HEK293 (cell line): Measurements from ENCODE around the gene IGF2BP1.

Experiments
- CTCF ChIA-PET: fragments of 350-600 bp; formaldehyde crosslinking; extraction: SDS; loops from one replicate; lab custom pipeline; 2021; ENCODE audit warnings: antibody characterized with exemption; lab: Yijun Ruan, JAX
- POLR2A ChIA-PET: fragments of 300-600 bp; formaldehyde crosslinking; extraction: SDS; loops from one replicate; lab custom pipeline; 2020; ENCODE audit warnings: antibody characterized with exemption, inconsistent platforms; lab: Yijun Ruan, JAX
- H3K27ac ChIP-seq: fragments of 200-500 bp; sonication (Bioruptor generic); 2 replicates; pipeline ENCODE4 v1.5.1; 2014; ENCODE audit warnings: low read depth, low read length, control low read depth, inconsistent platforms; ENCODE audit errors: extremely low read depth
- H3K36me3 ChIP-seq, 2 experiments: fragments of 200-500 bp in 1 of 2; sonication (Bioruptor generic) in 1 of 2; 1 replicate in 1 of 2; 2 replicates in 1 of 2; pipeline ENCODE4 v1.5.1; 2014 to 2017; ENCODE audit warnings: inconsistent platforms in 2 of 2, low read length in 2 of 2; ENCODE audit not compliant: control insufficient read depth in 2 of 2, insufficient read depth in 1 of 2
- H3K4me1 ChIP-seq: fragments of 200-500 bp; sonication (Bioruptor generic); 2 replicates; pipeline ENCODE4 v1.5.1; 2014; ENCODE audit warnings: mild to moderate bottlenecking, low read length, inconsistent platforms; ENCODE audit not compliant: control insufficient read depth, insufficient read depth
- H3K4me3 ChIP-seq: 2 replicates; pipeline ENCODE4 v1.5.1; 2011; ENCODE audit warnings: low read depth, mild to moderate bottlenecking, control low read depth, low read length, moderate library complexity
- H3K9me3 ChIP-seq: fragments of 200-500 bp; sonication (Bioruptor generic); 2 replicates; pipeline ENCODE4 v1.5.1; 2014; ENCODE audit warnings: low read depth, low read length, inconsistent platforms; ENCODE audit not compliant: control insufficient read depth, insufficient read depth
- BCL11B ChIP-seq: fragments of 450-650 bp; formaldehyde crosslinking; IDR thresholded peaks from 2 replicates; pipeline ENCODE4 v1.5.1; 2016; ENCODE audit warnings: low read depth, missing biosample characterization, missing genetic modification characterization
- EGR2 ChIP-seq: fragments of 450-650 bp; formaldehyde crosslinking; IDR thresholded peaks from 2 replicates; pipeline ENCODE4 v1.5.1; 2016; ENCODE audit warnings: low read depth, missing biosample characterization, missing genetic modification characterization
- GFI1B ChIP-seq: fragments of 450-650 bp; formaldehyde crosslinking; IDR thresholded peaks from 2 replicates; pipeline ENCODE4 v1.5.1; 2016; ENCODE audit warnings: missing biosample characterization, missing genetic modification characterization
- HOXC10 ChIP-seq: sonication (generic); formaldehyde crosslinking; IDR thresholded peaks from 2 replicates; pipeline ENCODE4 v1.8.1; 2023; ENCODE audit warnings: mild to moderate bottlenecking, missing genetic modification reagents
- KLF1 ChIP-seq: fragments of 450-650 bp; formaldehyde crosslinking; IDR thresholded peaks from 2 replicates; pipeline ENCODE4 v1.5.1; 2016; ENCODE audit warnings: missing biosample characterization, missing genetic modification characterization
- KLF16 ChIP-seq: fragments of 450-650 bp; formaldehyde crosslinking; IDR thresholded peaks from 2 replicates; pipeline ENCODE4 v1.5.1; 2017; ENCODE audit warnings: missing biosample characterization, missing genetic modification characterization
- MZF1 ChIP-seq: fragments of 450-650 bp; formaldehyde crosslinking; IDR thresholded peaks from 2 replicates; pipeline ENCODE4 v1.5.1; 2017; ENCODE audit warnings: missing biosample characterization, missing genetic modification characterization, borderline replicate concordance
- SP2 ChIP-seq: fragments of 450-650 bp; formaldehyde crosslinking; IDR thresholded peaks from 2 replicates; pipeline ENCODE4 v1.5.1; 2016; ENCODE audit warnings: missing biosample characterization, missing genetic modification characterization
- SP3 ChIP-seq: fragments of 450-650 bp; formaldehyde crosslinking; IDR thresholded peaks from 2 replicates; pipeline ENCODE4 v1.5.1; 2016; ENCODE audit warnings: missing biosample characterization, missing genetic modification characterization
- SP7 ChIP-seq: fragments of 450-650 bp; formaldehyde crosslinking; IDR thresholded peaks from 2 replicates; pipeline ENCODE4 v1.5.1; 2016; ENCODE audit warnings: missing biosample characterization, missing genetic modification characterization
- YY1 ChIP-seq: fragments of 450-650 bp; formaldehyde crosslinking; IDR thresholded peaks from 2 replicates; pipeline ENCODE4 v1.5.1; 2018; ENCODE audit warnings: missing biosample characterization, missing genetic modification characterization
- ZBTB20 ChIP-seq: fragments of 450-650 bp; formaldehyde crosslinking; IDR thresholded peaks from 2 replicates; pipeline ENCODE4 v1.5.1; 2016; ENCODE audit warnings: missing biosample characterization, missing genetic modification characterization
- ZBTB7A ChIP-seq: fragments of 450-650 bp; formaldehyde crosslinking; IDR thresholded peaks from 2 replicates; pipeline ENCODE4 v1.5.1; 2016; ENCODE audit warnings: low read depth, missing biosample characterization, missing genetic modification characterization
- ZBTB8A ChIP-seq: fragments of 450-650 bp; formaldehyde crosslinking; IDR thresholded peaks from 2 replicates; pipeline ENCODE4 v1.5.1; 2016; ENCODE audit warnings: missing biosample characterization, missing genetic modification characterization
- ZFP37 ChIP-seq: fragments of 450-650 bp; formaldehyde crosslinking; IDR thresholded peaks from 2 replicates; pipeline ENCODE4 v1.5.1; 2016; ENCODE audit warnings: missing biosample characterization, missing genetic modification characterization
- ZIC2 ChIP-seq: fragments of 450-650 bp; formaldehyde crosslinking; IDR thresholded peaks from 2 replicates; pipeline ENCODE4 v1.5.1; 2016; ENCODE audit warnings: missing biosample characterization, missing genetic modification characterization
- ZNF140 ChIP-seq: fragments of 450-650 bp; formaldehyde crosslinking; IDR thresholded peaks from 2 replicates; pipeline ENCODE4 v1.5.1; 2016; ENCODE audit warnings: missing biosample characterization, missing genetic modification characterization
- ZNF169 ChIP-seq: fragments of 450-650 bp; formaldehyde crosslinking; IDR thresholded peaks from 2 replicates; pipeline ENCODE4 v1.5.1; 2016; ENCODE audit warnings: missing biosample characterization, missing genetic modification characterization
- ZNF2 ChIP-seq: fragments of 450-650 bp; formaldehyde crosslinking; IDR thresholded peaks from 2 replicates; pipeline ENCODE4 v1.5.1; 2016; ENCODE audit warnings: missing biosample characterization, missing genetic modification characterization
- ZNF335 ChIP-seq: fragments of 450-650 bp; formaldehyde crosslinking; conservative IDR thresholded peaks from 2 replicates; pipeline ENCODE4 v1.5.1; 2016; ENCODE audit warnings: missing biosample characterization, missing genetic modification characterization
- ZNF501 ChIP-seq: fragments of 450-650 bp; formaldehyde crosslinking; IDR thresholded peaks from 2 replicates; pipeline ENCODE4 v1.5.1; 2016; ENCODE audit warnings: missing biosample characterization, missing genetic modification characterization
- ZNF843 ChIP-seq: fragments of 450-650 bp; formaldehyde crosslinking; IDR thresholded peaks from 2 replicates; pipeline ENCODE4 v1.5.1; 2016; ENCODE audit warnings: missing biosample characterization, missing genetic modification characterization
- TF ChIP-seq, protein P1 (sequence below): fragments of 450-650 bp; formaldehyde crosslinking; IDR thresholded peaks from 2 replicates; pipeline ENCODE4 v1.5.1; 2017; ENCODE audit warnings: missing biosample characterization, missing genetic modification characterization
- TF ChIP-seq, protein P2 (sequence below): fragments of 450-650 bp; formaldehyde crosslinking; IDR thresholded peaks from 2 replicates; pipeline ENCODE4 v1.5.1; 2016; ENCODE audit warnings: missing biosample characterization, missing genetic modification characterization
- TF ChIP-seq, protein P3 (sequence below): fragments of 450-650 bp; formaldehyde crosslinking; IDR thresholded peaks from 2 replicates; pipeline ENCODE4 v1.5.1; 2016; ENCODE audit warnings: missing biosample characterization, missing genetic modification characterization
- TF ChIP-seq, protein P4 (sequence below): fragments of 450-650 bp; formaldehyde crosslinking; IDR thresholded peaks from 2 replicates; pipeline ENCODE4 v1.5.1; 2016; ENCODE audit warnings: missing biosample characterization, missing genetic modification characterization, low read depth
- TF ChIP-seq, protein P5 (sequence below): fragments of 450-650 bp; formaldehyde crosslinking; IDR thresholded peaks from 2 replicates; pipeline ENCODE4 v1.5.1; 2016; ENCODE audit warnings: missing biosample characterization, missing genetic modification characterization

IGF2BP1 gene

DNA sequence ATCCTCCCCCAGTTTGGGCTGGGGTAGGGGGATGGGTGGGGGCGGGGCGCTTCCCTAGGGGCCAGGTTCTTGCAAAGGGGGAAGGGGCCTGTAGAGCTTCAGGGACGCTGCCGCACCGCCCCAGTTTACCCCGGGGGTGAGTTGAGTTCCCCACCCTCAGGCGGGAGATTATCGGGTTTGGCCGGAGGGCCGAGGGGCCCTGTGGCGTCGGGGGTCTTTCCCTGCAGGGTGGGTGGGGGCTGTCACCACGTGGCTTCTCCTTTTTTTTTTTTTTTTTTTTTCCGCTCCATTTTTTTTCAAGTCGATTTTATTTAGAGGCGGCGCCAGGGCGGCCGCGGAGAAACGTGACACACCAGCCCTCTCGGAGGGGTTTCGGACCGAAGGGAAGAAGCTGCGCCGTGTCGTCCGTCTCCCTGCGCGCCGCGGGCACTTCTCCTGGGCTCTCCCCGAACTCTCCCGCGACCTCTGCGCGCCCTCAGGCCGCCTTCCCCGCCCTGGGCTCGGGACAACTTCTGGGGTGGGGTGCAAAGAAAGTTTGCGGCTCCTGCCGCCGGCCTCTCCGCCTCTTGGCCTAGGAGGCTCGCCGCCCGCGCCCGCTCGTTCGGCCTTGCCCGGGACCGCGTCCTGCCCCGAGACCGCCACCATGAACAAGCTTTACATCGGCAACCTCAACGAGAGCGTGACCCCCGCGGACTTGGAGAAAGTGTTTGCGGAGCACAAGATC is at the start of gene IGF2BP1:
IGF2BP1 (plus strand) TSS at position 283 of the 724 bp plus-strand sequence; CDS start at position 644, 361 bp downstream.
- peaks cover 27% of the 10 kb centered on the region for H3K4me1 ChIP-seq
- ChIA-PET CTCF (interaction anchor here (0.6 to 13.1 kb wide), 10 partner anchors 9 to 520 kb away, joined by 3 to 129 read pairs (median 3); partner anchors contain the start of gene UBE2Z), POLR2A (interaction anchor here (0.7 to 5.6 kb wide), 21 partner anchors 10 to 410 kb away, joined by 3 to 47 read pairs (median 10); partner anchors contain the start of genes ATP5MC1, SNF8, TTLL6 and UBE2Z)
- H3K9me3 ChIP-seq = no peaks in the 10 kb centered on the region
- peak within 1 kb of the TSS; percentile 64 for H3K4me3 ChIP-seq
- peaks cover 0 to 13% of the 10 kb centered on the region in 2 experiments; a peak in 1 of 3 replicates for H3K36me3 ChIP-seq
- peak within 1 kb of the TSS; percentile 100 for H3K27ac ChIP-seq
- TF ChIP-seq, protein P1, sequence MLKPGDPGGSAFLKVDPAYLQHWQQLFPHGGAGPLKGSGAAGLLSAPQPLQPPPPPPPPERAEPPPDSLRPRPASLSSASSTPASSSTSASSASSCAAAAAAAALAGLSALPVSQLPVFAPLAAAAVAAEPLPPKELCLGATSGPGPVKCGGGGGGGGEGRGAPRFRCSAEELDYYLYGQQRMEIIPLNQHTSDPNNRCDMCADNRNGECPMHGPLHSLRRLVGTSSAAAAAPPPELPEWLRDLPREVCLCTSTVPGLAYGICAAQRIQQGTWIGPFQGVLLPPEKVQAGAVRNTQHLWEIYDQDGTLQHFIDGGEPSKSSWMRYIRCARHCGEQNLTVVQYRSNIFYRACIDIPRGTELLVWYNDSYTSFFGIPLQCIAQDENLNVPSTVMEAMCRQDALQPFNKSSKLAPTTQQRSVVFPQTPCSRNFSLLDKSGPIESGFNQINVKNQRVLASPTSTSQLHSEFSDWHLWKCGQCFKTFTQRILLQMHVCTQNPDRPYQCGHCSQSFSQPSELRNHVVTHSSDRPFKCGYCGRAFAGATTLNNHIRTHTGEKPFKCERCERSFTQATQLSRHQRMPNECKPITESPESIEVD (tag by site-specific recombination) = peak; percentile 25; the same call in 1 of the 2 replicates
- TF ChIP-seq, protein P2, sequence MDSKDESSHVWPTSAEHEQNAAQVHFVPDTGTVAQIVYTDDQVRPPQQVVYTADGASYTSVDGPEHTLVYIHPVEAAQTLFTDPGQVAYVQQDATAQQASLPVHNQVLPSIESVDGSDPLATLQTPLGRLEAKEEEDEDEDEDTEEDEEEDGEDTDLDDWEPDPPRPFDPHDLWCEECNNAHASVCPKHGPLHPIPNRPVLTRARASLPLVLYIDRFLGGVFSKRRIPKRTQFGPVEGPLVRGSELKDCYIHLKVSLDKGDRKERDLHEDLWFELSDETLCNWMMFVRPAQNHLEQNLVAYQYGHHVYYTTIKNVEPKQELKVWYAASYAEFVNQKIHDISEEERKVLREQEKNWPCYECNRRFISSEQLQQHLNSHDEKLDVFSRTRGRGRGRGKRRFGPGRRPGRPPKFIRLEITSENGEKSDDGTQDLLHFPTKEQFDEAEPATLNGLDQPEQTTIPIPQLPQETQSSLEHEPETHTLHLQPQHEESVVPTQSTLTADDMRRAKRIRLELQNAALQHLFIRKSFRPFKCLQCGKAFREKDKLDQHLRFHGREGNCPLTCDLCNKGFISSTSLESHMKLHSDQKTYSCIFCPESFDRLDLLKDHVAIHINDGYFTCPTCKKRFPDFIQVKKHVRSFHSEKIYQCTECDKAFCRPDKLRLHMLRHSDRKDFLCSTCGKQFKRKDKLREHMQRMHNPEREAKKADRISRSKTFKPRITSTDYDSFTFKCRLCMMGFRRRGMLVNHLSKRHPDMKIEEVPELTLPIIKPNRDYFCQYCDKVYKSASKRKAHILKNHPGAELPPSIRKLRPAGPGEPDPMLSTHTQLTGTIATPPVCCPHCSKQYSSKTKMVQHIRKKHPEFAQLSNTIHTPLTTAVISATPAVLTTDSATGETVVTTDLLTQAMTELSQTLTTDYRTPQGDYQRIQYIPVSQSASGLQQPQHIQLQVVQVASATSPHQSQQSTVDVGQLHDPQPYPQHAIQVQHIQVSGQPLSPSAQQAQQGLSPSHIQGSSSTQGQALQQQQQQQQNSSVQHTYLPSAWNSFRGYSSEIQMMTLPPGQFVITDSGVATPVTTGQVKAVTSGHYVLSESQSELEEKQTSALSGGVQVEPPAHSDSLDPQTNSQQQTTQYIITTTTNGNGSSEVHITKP (tag by site-specific recombination) = peak; percentile 23; the same call in 1 of the 2 replicates
- TF ChIP-seq MZF1 = no peak
- TF ChIP-seq ZNF169 (tag by site-specific recombination) = no peak
- TF ChIP-seq BCL11B (tag by site-specific recombination) = 0 out of 2 replicates have a peak, but pooled peaks have one; percentile 33
- TF ChIP-seq SP3 = peak; percentile 48; the same call in 1 of the 2 replicates
- TF ChIP-seq ZIC2 = peak; percentile 50; the same call in 1 of the 2 replicates
- TF ChIP-seq ZNF843 = no peak
- peak; percentile 10; the same call in 1 of the 2 replicates for TF ChIP-seq SP7
- peak; percentile 66; the same call in 1 of the 2 replicates for TF ChIP-seq ZNF501 (tag by site-specific recombination)
- peak; percentile 81; the same call in 1 of the 2 replicates for TF ChIP-seq ZFP37 (tag by site-specific recombination)
- no peak for TF ChIP-seq ZNF140 (tag by site-specific recombination)
- TF ChIP-seq, protein P3, sequence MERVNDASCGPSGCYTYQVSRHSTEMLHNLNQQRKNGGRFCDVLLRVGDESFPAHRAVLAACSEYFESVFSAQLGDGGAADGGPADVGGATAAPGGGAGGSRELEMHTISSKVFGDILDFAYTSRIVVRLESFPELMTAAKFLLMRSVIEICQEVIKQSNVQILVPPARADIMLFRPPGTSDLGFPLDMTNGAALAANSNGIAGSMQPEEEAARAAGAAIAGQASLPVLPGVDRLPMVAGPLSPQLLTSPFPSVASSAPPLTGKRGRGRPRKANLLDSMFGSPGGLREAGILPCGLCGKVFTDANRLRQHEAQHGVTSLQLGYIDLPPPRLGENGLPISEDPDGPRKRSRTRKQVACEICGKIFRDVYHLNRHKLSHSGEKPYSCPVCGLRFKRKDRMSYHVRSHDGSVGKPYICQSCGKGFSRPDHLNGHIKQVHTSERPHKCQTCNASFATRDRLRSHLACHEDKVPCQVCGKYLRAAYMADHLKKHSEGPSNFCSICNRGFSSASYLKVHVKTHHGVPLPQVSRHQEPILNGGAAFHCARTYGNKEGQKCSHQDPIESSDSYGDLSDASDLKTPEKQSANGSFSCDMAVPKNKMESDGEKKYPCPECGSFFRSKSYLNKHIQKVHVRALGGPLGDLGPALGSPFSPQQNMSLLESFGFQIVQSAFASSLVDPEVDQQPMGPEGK (tag by site-specific recombination) = peak; percentile 91
- TF ChIP-seq GFI1B (tag by site-specific recombination) = no peak
- TF ChIP-seq SP2 = peak; percentile 48
- peak; percentile 49; the same call in 1 of the 2 replicates for TF ChIP-seq ZNF2 (tag by site-specific recombination)
- 0 out of 2 replicates have a peak, but pooled peaks have one; percentile 45 for TF ChIP-seq YY1 (tag by site-specific recombination)
- TF ChIP-seq HOXC10 (CRISPR knock-in tag) = no peak
- TF ChIP-seq KLF16 (tag by site-specific recombination) = no peak
- peak; percentile 78 for TF ChIP-seq ZNF335 (tag by site-specific recombination)
- TF ChIP-seq ZBTB7A = no peak; the same call in 1 of the 2 replicates
- TF ChIP-seq, protein P4, sequence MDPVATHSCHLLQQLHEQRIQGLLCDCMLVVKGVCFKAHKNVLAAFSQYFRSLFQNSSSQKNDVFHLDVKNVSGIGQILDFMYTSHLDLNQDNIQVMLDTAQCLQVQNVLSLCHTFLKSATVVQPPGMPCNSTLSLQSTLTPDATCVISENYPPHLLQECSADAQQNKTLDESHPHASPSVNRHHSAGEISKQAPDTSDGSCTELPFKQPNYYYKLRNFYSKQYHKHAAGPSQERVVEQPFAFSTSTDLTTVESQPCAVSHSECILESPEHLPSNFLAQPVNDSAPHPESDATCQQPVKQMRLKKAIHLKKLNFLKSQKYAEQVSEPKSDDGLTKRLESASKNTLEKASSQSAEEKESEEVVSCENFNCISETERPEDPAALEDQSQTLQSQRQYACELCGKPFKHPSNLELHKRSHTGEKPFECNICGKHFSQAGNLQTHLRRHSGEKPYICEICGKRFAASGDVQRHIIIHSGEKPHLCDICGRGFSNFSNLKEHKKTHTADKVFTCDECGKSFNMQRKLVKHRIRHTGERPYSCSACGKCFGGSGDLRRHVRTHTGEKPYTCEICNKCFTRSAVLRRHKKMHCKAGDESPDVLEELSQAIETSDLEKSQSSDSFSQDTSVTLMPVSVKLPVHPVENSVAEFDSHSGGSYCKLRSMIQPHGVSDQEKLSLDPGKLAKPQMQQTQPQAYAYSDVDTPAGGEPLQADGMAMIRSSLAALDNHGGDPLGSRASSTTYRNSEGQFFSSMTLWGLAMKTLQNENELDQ (tag by site-specific recombination) = no peak
- TF ChIP-seq KLF1 (tag by site-specific recombination) = peak; percentile 40; the same call in 1 of the 2 replicates
- TF ChIP-seq, protein P5, sequence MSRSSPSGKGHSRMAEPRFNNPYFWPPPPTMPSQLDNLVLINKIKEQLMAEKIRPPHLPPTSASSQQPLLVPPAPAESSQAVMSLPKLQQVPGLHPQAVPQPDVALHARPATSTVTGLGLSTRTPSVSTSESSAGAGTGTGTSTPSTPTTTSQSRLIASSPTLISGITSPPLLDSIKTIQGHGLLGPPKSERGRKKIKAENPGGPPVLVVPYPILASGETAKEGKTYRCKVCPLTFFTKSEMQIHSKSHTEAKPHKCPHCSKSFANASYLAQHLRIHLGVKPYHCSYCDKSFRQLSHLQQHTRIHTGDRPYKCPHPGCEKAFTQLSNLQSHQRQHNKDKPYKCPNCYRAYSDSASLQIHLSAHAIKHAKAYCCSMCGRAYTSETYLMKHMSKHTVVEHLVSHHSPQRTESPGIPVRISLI (tag by site-specific recombination) = peak; percentile 97
- peak; percentile 9 for TF ChIP-seq ZBTB8A (tag by site-specific recombination)
- no peak; the same call in 1 of the 2 replicates for TF ChIP-seq EGR2 (tag by site-specific recombination)
- peak; percentile 75 for TF ChIP-seq ZBTB20 (tag by site-specific recombination)
